Fibroblast of lung (primary cell): ENCODE data around the gene MYO3B.

Source experiments
- CTCF ChIP-seq, 2 donors: IDR thresholded peaks in 1 of 2; conservative IDR thresholded peaks in 1 of 2; 1 replicate in 1 of 2; 2 replicates in 1 of 2; pipeline ENCODE4 v1.5.1; 2011 to 2012; ENCODE audit warnings: low read length in 2 of 2, control low read depth in 1 of 2, inconsistent platforms in 1 of 2, low read depth in 1 of 2, mild to moderate bottlenecking in 1 of 2
- EZH2 ChIP-seq: IDR thresholded peaks from 2 replicates; pipeline ENCODE4 v1.5.1; 2012; ENCODE audit warnings: low read length, control low read depth, mild to moderate bottlenecking; ENCODE audit errors: missing control alignments

GRCh38 chr2:170504810-170505145 is 326.8 kb downstream of the MYO3B start:
- TF ChIP-seq CTCF (conservative IDR thresholded peaks at IDR 0.05 in 1 of 2, IDR thresholded peaks at IDR 0.05 in 1 of 2; ENCODE audit: low read depth in 1 of 2, low read length in 2 of 2): no peak
- TF ChIP-seq EZH2: no peak
